Measurements from ENCODE around the gene GRM6. TPM values are rescaled to one million over a fixed set of nuclear protein-coding genes. Genes with fewer than 3 reads are reported as not detected.

Gene GRM6
- total RNA-seq, 4 donors from 2014 or later: not detected

- H3K4me3 ChIP-seq: no peak overlapping the region
- no peaks in the 10 kb centered on the region for H3K27me3 ChIP-seq
- H3K9me3 ChIP-seq: peaks cover 0 to 69% (median 3%) of the 10 kb centered on the region in 4 donors
- no peak overlapping the region for H3K27ac ChIP-seq
- no peaks in the 10 kb centered on the region for H3K36me3 ChIP-seq
- no peaks in the 10 kb centered on the region for H3K4me1 ChIP-seq
- no peak for DNase-seq
- TF ChIP-seq CTCF (IDR thresholded peaks at IDR 0.05) (no peak), POLR2A (IDR thresholded peaks at IDR 0.05) (no peak)
Measured at GRCh38 chr5:178981381-178981780, 13.7 kb downstream of the GRM6 start.

DNA sequence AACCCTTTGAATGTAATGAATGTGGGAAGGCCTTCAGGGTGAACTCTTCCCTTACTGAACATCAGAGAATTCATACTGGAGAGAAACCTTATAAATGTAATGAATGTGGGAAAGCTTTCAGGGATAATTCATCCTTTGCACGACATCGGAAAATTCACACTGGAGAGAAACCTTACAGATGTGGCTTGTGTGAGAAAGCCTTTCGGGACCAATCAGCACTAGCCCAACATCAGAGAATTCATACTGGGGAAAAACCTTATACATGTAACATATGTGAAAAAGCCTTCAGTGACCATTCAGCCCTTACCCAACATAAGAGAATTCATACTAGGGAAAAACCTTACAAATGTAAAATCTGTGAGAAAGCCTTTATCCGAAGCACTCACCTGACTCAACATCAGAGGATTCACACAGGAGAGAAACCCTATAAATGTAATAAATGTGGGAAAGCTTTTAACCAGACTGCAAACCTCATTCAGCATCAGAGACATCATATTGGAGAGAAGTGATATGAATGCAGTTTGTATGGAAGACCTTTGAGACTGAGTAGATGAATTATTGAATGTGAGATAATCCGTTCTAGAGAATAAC is 29.6 kb downstream of the GRM6 start:
- no peak for TF ChIP-seq POLR2A (IDR thresholded peaks at IDR 0.05)
- no peak for TF ChIP-seq CTCF (IDR thresholded peaks at IDR 0.05)
- Histone ChIP-seq H3K27ac (no peak overlapping the region), H3K9me3 (peaks cover 0 to 88% (median 14%) of the 10 kb centered on the region in 4 donors), H3K4me3 (no peak overlapping the region), H3K27me3 (no peaks in the 10 kb centered on the region), H3K4me1 (no peaks in the 10 kb centered on the region), H3K36me3 (peaks cover 0 to 22% (median 0%) of the 10 kb centered on the region in 3 donors)
- DNase-seq: no peak

GRCh38 chr5:178941361-178941760 is 53.8 kb downstream of the GRM6 start:
- TF ChIP-seq POLR2A (IDR thresholded peaks at IDR 0.05) (no peak), CTCF (IDR thresholded peaks at IDR 0.05) (no peak)
- H3K4me1 ChIP-seq: no peaks in the 10 kb centered on the region
- peak overlapping the region in 3 of 4 donors; percentile 31 to 70 (median 60) for H3K27ac ChIP-seq
- peak in 1 of 3 donors; percentile 48 for DNase-seq
- H3K9me3 ChIP-seq: peaks cover 0 to 48% (median 22%) of the 10 kb centered on the region in 4 donors
- no peaks in the 10 kb centered on the region for H3K36me3 ChIP-seq
- peak overlapping the region; percentile 26 to 64 (median 45) for H3K4me3 ChIP-seq
- H3K27me3 ChIP-seq: no peaks in the 10 kb centered on the region

DNA sequence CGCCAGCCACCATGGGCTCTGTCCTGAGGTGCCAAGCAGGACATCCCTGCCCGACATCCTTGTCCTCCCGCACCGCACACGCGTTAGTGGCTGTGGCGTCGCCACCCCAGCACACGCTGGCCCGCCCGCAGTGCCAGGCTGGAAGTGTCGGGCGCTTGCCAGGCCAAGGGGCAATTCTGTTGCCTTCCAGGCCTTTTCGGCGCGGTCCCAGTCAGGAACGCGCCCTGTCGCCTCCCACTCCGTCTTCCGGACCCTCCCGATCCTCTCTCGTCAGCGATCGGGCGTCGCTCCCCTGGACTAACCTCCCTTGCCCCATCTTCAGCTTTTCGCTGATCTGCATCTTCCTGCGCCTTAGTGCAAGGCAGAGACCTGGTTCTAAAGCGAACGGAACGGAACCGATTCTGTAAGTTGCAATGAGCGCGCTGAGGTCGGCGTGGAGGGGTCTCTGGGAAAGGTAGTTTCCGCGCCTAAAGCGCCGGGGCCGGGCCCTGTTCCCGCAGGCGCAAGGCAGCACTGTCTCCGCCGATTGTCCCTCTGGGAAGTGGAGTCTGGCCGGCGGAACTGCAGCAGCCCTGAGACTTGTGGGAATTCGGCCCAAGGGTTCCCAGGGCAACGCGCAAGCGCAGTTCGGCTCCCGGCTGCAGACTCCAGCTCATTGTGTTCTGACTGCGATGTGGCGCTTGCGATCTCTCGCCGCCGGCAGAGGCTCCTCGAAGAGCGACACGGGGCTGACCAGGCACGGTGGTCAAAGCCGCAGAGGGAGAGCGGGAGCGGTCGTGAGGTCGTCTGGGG is 54.4 kb downstream of the GRM6 start, which contains the start of gene ZNF454:
TSS of gene ZNF454 (plus strand) at position 630 of the 792 bp plus-strand sequence. CDS start 1,594 bp downstream, outside the sequence.
- Histone ChIP-seq H3K4me3 (peak within 1 kb of the TSS; percentile 26 to 64 (median 45)), H3K27ac (peak within 1 kb of the TSS in 3 of 4 donors; percentile 31 to 70 (median 60)), H3K4me1 (no peaks in the 10 kb centered on the region), H3K27me3 (no peaks in the 10 kb centered on the region), H3K36me3 (no peaks in the 10 kb centered on the region), H3K9me3 (peaks cover 0 to 51% (median 25%) of the 10 kb centered on the region in 4 donors)
- DNase-seq: peak in 2 of 3 donors; percentile 80 to 87
- TF ChIP-seq POLR2A (IDR thresholded peaks at IDR 0.05) (no peak), CTCF (IDR thresholded peaks at IDR 0.05) (no peak)

DNA sequence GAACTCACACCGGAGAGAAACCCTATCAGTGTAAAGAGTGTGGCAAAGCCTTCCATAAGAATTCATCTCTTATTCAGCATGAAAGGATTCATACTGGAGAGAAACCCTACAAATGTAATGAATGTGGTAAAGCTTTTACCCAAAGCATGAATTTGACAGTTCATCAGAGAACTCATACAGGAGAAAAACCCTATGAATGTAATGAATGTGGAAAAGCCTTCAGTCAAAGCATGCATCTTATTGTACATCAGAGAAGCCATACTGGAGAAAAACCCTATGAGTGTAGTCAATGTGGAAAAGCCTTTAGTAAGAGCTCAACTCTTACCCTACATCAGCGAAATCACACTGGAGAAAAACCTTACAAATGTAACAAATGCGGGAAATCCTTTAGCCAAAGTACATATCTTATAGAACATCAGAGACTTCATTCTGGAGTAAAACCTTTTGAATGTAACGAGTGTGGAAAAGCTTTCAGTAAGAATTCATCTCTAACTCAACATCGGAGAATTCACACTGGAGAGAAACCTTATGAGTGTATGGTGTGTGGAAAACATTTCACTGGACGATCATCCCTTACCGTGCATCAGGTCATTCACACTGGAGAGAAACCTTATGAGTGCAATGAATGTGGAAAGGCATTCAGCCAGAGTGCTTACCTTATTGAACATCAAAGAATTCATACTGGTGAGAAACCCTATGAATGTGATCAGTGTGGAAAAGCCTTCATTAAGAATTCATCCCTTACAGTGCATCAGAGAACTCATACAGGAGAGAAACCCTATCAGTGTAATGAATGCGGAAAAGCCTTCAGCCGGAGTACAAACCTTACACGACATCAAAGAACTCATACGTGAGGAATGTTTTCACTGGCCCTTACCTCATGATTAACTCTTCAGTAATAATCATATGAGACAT is 63.0 kb downstream of the GRM6 start:
- no peaks in the 10 kb centered on the region for H3K36me3 ChIP-seq
- TF ChIP-seq CTCF (IDR thresholded peaks at IDR 0.05) (no peak), POLR2A (IDR thresholded peaks at IDR 0.05) (no peak)
- DNase-seq: no peak
- H3K4me3 ChIP-seq: no peak overlapping the region
- H3K27me3 ChIP-seq: no peaks in the 10 kb centered on the region
- no peak overlapping the region for H3K27ac ChIP-seq
- H3K4me1 ChIP-seq: no peaks in the 10 kb centered on the region
- peaks cover 0 to 95% (median 39%) of the 10 kb centered on the region in 4 donors for H3K9me3 ChIP-seq
